Measurements from ENCODE around the gene OXSM.

The OXSM gene

GRCh38 chr3:25751725-25752124 is 38.2 kb upstream of the OXSM start:
- no peaks in the 10 kb centered on the region for H3K9me3 ChIP-seq (ENCODE audit: insufficient read depth, low read depth, low read length)
- no peaks in the 10 kb centered on the region for H3K9me2 ChIP-seq (replicated peaks; ENCODE audit: low read depth, low read length)
- TF ChIP-seq EZH2phosphoT487 (IDR thresholded peaks at IDR 0.05; ENCODE audit: borderline replicate concordance) (no peak), CTCF (conservative IDR thresholded peaks at IDR 0.05; ENCODE audit: low read length) (no peak)
- H3K4me2 ChIP-seq (ENCODE audit: low read depth, low read length, poor library complexity, severe bottlenecking), result no peak overlapping the region
- H3F3A ChIP-seq (ENCODE audit: low read depth), result no peaks in the 10 kb centered on the region
- H3K36me3 ChIP-seq (ENCODE audit: insufficient read depth, low read length), result peaks cover 62% of the 10 kb centered on the region
- peaks cover 10% of the 10 kb centered on the region for H3K4me1 ChIP-seq (ENCODE audit: insufficient read depth, low read length, poor library complexity, severe bottlenecking)
- H3K79me2 ChIP-seq (ENCODE audit: insufficient read depth, low read length), result peaks cover 16% of the 10 kb centered on the region; the same call in 1 of the 2 replicates
- H3K4me3 ChIP-seq (ENCODE audit: low read length, poor library complexity, severe bottlenecking), result no peak overlapping the region
- H2AFZ ChIP-seq (ENCODE audit: low read length), result no peak overlapping the region
- H3K9ac ChIP-seq (ENCODE audit: low read depth, low read length, poor library complexity, severe bottlenecking), result no peak overlapping the region
- H3K27me3 ChIP-seq (ENCODE audit: insufficient read depth, low read length, poor library complexity, severe bottlenecking), result no peaks in the 10 kb centered on the region
- H4K20me1 ChIP-seq (ENCODE audit: insufficient read depth, low read length, poor library complexity, severe bottlenecking), result no peaks in the 10 kb centered on the region

GRCh38 chr3:25768851-25769250 is 21.0 kb upstream of the OXSM start:
- Histone ChIP-seq H3K27me3 (ENCODE audit: insufficient read depth, low read length, poor library complexity, severe bottlenecking) (no peaks in the 10 kb centered on the region), H2AFZ (ENCODE audit: low read length) (no peak overlapping the region), H4K20me1 (ENCODE audit: insufficient read depth, low read length, poor library complexity, severe bottlenecking) (peaks cover 8% of the 10 kb centered on the region), H3K9me2 (replicated peaks; ENCODE audit: low read depth, low read length) (no peaks in the 10 kb centered on the region), H3F3A (ENCODE audit: low read depth) (no peaks in the 10 kb centered on the region), H3K79me2 (ENCODE audit: insufficient read depth, low read length) (peaks cover 32% of the 10 kb centered on the region; the same call in 1 of the 2 replicates), H3K9me3 (ENCODE audit: insufficient read depth, low read depth, low read length) (no peaks in the 10 kb centered on the region; the same call in 1 of the 2 replicates), H3K4me2 (ENCODE audit: low read depth, low read length, poor library complexity, severe bottlenecking) (no peak overlapping the region), H3K9ac (ENCODE audit: low read depth, low read length, poor library complexity, severe bottlenecking) (no peak overlapping the region), H3K36me3 (ENCODE audit: insufficient read depth, low read length) (peaks cover 21% of the 10 kb centered on the region; the same call in 1 of the 2 replicates), H3K4me1 (ENCODE audit: insufficient read depth, low read length, poor library complexity, severe bottlenecking) (no peaks in the 10 kb centered on the region), H3K4me3 (ENCODE audit: low read length, poor library complexity, severe bottlenecking) (no peak overlapping the region)
- TF ChIP-seq CTCF (conservative IDR thresholded peaks at IDR 0.05; ENCODE audit: low read length) (no peak), EZH2phosphoT487 (IDR thresholded peaks at IDR 0.05; ENCODE audit: borderline replicate concordance) (no peak)

DNA sequence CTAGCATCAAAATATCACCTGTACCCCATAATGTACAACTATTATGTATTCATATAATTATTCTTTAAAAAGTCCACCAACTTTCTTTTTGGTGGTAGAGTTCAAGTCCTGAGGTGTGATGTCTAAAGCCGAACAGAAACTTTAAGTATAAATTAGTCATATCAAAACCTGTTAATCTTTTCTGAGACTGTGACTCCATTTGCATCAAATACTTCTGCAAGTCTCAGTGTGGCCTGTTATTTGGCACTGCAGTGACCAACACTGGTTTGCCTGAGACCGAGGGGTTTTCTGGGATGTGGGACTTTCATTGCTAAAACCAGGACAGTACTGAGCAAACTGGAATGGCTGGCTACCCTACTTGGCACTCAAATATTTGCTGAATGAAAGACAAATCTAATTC is 14.0 kb upstream of the OXSM start:
- H3F3A ChIP-seq (ENCODE audit: low read depth), result no peaks in the 10 kb centered on the region
- H3K4me1 ChIP-seq (ENCODE audit: insufficient read depth, low read length, poor library complexity, severe bottlenecking), result peaks cover 26% of the 10 kb centered on the region
- peaks cover 47% of the 10 kb centered on the region for H3K36me3 ChIP-seq (ENCODE audit: insufficient read depth, low read length)
- peaks cover 66% of the 10 kb centered on the region for H3K79me2 ChIP-seq (ENCODE audit: insufficient read depth, low read length)
- H3K9ac ChIP-seq (ENCODE audit: low read depth, low read length, poor library complexity, severe bottlenecking), result no peak overlapping the region
- H3K27me3 ChIP-seq (ENCODE audit: insufficient read depth, low read length, poor library complexity, severe bottlenecking), result no peaks in the 10 kb centered on the region
- H3K9me2 ChIP-seq (replicated peaks; ENCODE audit: low read depth, low read length), result no peaks in the 10 kb centered on the region
- H3K4me3 ChIP-seq (ENCODE audit: low read length, poor library complexity, severe bottlenecking), result no peak overlapping the region
- H2AFZ ChIP-seq (ENCODE audit: low read length), result no peak overlapping the region
- no peaks in the 10 kb centered on the region; the same call in 1 of the 2 replicates for H3K9me3 ChIP-seq (ENCODE audit: insufficient read depth, low read depth, low read length)
- H4K20me1 ChIP-seq (ENCODE audit: insufficient read depth, low read length, poor library complexity, severe bottlenecking), result peaks cover 27% of the 10 kb centered on the region
- TF ChIP-seq CTCF (conservative IDR thresholded peaks at IDR 0.05; ENCODE audit: low read length) (no peak), EZH2phosphoT487 (IDR thresholded peaks at IDR 0.05; ENCODE audit: borderline replicate concordance) (no peak)
- no peak overlapping the region for H3K4me2 ChIP-seq (ENCODE audit: low read depth, low read length, poor library complexity, severe bottlenecking)
